22Rv1 (cell line): ENCODE results near the gene FMR1.

Source experiments
- ZFX ChIP-seq: fragments of 450-650 bp; IDR thresholded peaks from 2 replicates; pipeline ENCODE4 v1.6.1; 2017; ENCODE audit warnings: antibody characterized with exemption, borderline replicate concordance
- TF ChIP-seq, protein P1 (sequence below): fragments of 450-650 bp; IDR thresholded peaks from 2 replicates; pipeline ENCODE4 v1.5.1; 2017; ENCODE audit warnings: mild to moderate bottlenecking

- TF ChIP-seq, protein P1, sequence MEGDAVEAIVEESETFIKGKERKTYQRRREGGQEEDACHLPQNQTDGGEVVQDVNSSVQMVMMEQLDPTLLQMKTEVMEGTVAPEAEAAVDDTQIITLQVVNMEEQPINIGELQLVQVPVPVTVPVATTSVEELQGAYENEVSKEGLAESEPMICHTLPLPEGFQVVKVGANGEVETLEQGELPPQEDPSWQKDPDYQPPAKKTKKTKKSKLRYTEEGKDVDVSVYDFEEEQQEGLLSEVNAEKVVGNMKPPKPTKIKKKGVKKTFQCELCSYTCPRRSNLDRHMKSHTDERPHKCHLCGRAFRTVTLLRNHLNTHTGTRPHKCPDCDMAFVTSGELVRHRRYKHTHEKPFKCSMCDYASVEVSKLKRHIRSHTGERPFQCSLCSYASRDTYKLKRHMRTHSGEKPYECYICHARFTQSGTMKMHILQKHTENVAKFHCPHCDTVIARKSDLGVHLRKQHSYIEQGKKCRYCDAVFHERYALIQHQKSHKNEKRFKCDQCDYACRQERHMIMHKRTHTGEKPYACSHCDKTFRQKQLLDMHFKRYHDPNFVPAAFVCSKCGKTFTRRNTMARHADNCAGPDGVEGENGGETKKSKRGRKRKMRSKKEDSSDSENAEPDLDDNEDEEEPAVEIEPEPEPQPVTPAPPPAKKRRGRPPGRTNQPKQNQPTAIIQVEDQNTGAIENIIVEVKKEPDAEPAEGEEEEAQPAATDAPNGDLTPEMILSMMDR: no peak
- no peak for TF ChIP-seq ZFX
Measured at GRCh38 chrX:147945286-147945685, 33.6 kb downstream of the FMR1 start.
